WTC11 (cell line): ENCODE results near the gene MYO18A. TPM values are rescaled to one million over a fixed set of nuclear protein-coding genes. Genes with fewer than 3 reads are reported as not detected.

Experiments used
- total RNA-seq: library from RNA; stranded (reverse); gene quantifications from 3 replicates; pipeline ENCODE4 v1.2.3, GENCODE V29; 2021
- TF ChIP-seq, protein P1 (sequence below): fragments of 250-450 bp; sonication (Bioruptor Pico); IDR thresholded peaks from 2 replicates; pipeline ENCODE4 v1.9.0; 2021; ENCODE audit warnings: mild to moderate bottlenecking, borderline replicate concordance

MYO18A gene
- total RNA-seq, 1 experiment from 2014 or later = 54.9 TPM

DNA sequence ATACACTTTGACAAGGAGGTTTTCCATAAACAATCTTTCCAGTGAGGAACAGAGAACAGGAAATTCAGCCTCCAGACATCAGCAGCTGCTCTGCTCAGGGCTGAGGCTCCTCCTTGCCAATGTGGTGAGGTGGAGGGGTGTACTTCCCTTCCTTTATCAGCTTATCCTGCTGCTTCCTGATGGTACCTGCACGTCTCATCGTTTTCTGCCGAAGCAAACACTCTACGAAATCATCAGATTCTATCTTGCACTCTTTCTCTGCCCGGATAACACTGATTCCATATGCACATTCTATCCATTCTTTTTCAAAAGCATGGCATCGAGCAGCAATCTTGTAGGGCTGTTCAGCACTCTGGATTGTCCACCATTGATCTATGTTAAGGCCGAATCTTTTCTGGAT is 159.0 kb downstream of the MYO18A start (continued):
- TF ChIP-seq, protein P1, sequence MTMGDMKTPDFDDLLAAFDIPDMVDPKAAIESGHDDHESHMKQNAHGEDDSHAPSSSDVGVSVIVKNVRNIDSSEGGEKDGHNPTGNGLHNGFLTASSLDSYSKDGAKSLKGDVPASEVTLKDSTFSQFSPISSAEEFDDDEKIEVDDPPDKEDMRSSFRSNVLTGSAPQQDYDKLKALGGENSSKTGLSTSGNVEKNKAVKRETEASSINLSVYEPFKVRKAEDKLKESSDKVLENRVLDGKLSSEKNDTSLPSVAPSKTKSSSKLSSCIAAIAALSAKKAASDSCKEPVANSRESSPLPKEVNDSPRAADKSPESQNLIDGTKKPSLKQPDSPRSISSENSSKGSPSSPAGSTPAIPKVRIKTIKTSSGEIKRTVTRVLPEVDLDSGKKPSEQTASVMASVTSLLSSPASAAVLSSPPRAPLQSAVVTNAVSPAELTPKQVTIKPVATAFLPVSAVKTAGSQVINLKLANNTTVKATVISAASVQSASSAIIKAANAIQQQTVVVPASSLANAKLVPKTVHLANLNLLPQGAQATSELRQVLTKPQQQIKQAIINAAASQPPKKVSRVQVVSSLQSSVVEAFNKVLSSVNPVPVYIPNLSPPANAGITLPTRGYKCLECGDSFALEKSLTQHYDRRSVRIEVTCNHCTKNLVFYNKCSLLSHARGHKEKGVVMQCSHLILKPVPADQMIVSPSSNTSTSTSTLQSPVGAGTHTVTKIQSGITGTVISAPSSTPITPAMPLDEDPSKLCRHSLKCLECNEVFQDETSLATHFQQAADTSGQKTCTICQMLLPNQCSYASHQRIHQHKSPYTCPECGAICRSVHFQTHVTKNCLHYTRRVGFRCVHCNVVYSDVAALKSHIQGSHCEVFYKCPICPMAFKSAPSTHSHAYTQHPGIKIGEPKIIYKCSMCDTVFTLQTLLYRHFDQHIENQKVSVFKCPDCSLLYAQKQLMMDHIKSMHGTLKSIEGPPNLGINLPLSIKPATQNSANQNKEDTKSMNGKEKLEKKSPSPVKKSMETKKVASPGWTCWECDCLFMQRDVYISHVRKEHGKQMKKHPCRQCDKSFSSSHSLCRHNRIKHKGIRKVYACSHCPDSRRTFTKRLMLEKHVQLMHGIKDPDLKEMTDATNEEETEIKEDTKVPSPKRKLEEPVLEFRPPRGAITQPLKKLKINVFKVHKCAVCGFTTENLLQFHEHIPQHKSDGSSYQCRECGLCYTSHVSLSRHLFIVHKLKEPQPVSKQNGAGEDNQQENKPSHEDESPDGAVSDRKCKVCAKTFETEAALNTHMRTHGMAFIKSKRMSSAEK (CRISPR knock-in tag) = no peak

Other genes with a start within 250 kb of the MYO18A start
- 57.7 to 69.8 TPM (median 61.3 TPM) in 3 replicates for gene PHF12, start 228.9 kb downstream of the MYO18A start, total RNA-seq
- gene SEZ6, start 174.4 kb downstream of the MYO18A start, total RNA-seq = 1.4 to 3.0 TPM (median 1.6 TPM) in 3 replicates
- 32.4 to 34.2 TPM (median 34.1 TPM) in 3 replicates for gene PIPOX, start 137.3 kb downstream of the MYO18A start, total RNA-seq
- not detected in 3 replicates for gene CRYBA1, start 66.5 kb upstream of the MYO18A start, total RNA-seq
- 87.1 to 93.1 TPM (median 90.5 TPM) in 3 replicates for gene NUFIP2, start 113.8 kb upstream of the MYO18A start, total RNA-seq
- gene TAOK1, start 210.0 kb upstream of the MYO18A start, total RNA-seq = 86.4 to 87.1 TPM (median 86.5 TPM) in 3 replicates